ENCODE data around the gene AARS2. TPM values are rescaled to one million over a fixed set of nuclear protein-coding genes. Genes with fewer than 3 reads are reported as not detected.

The AARS2 gene
- total RNA-seq: 10 to 100 TPM; 14.1 to 24.7 (median 21.0) TPM

DNA sequence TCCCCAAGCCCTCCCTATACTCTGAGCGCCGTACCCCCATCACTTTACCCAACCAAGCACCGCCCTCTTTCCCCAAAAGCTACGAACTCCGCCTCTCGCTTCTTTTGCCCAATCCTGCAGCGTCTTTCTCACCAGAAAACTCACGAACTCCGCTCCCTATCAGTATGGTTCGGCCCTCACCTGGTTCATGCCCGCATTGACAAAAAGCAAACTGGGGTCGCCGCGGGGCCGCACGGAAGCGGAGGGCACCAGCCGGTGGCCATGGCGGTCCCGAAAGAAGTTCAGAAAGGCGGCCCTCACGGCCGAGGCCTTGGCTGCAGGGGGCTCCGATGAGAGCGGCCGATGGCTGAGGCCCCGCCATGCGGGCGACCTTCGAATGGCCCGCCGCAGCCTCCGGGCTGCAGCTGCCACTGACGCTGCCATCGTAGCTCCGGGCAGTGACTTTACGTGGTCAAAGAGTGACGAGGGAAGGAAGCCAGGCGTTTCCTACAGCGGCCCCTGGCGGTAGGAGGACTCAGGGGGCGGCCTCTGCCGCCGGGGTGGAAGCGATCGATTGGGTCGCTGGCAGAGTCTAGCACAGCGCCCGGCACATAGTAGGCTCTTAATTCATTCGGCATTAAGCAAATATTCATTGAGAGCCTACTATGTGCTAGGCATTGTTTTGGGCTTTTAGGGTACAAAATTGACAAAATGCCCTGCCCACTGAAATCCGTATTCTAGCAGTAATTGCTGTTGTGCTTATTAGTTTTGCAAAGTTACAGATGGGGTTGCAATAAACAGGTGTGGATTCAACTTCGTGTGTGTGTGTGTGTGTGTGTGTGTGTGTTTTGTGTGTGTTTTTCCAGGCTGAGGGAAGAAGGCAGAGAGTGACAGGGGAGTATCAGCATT is at the start of gene AARS2:
Gene AARS2 (minus strand): TSS at position 447 of the 888 bp plus-strand sequence. CDS start 24 bp downstream, at position 423.
- Histone ChIP-seq H3K27me3 (no peaks in the 10 kb centered on the region), H3K27ac (peak within 1 kb of the TSS; percentile 61 to 82), H3K9me3 (no peaks in the 10 kb centered on the region), H3K4me1 (peaks cover 0 to 7% of the 10 kb centered on the region in 2 donors), H3K36me3 (no peaks in the 10 kb centered on the region), H3K4me3 (peak within 1 kb of the TSS; percentile 72 to 75)
- peak; percentile 78 to 86 for DNase-seq
- intact Hi-C loops (cut with DNase I; ENCODE audit: low total_unique reads): no loop called here
- peak in 1 of 2 donors; percentile 53 for TF ChIP-seq POLR2A (IDR thresholded peaks at IDR 0.05)
- TF ChIP-seq, protein P1, sequence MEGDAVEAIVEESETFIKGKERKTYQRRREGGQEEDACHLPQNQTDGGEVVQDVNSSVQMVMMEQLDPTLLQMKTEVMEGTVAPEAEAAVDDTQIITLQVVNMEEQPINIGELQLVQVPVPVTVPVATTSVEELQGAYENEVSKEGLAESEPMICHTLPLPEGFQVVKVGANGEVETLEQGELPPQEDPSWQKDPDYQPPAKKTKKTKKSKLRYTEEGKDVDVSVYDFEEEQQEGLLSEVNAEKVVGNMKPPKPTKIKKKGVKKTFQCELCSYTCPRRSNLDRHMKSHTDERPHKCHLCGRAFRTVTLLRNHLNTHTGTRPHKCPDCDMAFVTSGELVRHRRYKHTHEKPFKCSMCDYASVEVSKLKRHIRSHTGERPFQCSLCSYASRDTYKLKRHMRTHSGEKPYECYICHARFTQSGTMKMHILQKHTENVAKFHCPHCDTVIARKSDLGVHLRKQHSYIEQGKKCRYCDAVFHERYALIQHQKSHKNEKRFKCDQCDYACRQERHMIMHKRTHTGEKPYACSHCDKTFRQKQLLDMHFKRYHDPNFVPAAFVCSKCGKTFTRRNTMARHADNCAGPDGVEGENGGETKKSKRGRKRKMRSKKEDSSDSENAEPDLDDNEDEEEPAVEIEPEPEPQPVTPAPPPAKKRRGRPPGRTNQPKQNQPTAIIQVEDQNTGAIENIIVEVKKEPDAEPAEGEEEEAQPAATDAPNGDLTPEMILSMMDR (IDR thresholded peaks at IDR 0.05): peak; percentile 88 to 97 (median 93)

DNA sequence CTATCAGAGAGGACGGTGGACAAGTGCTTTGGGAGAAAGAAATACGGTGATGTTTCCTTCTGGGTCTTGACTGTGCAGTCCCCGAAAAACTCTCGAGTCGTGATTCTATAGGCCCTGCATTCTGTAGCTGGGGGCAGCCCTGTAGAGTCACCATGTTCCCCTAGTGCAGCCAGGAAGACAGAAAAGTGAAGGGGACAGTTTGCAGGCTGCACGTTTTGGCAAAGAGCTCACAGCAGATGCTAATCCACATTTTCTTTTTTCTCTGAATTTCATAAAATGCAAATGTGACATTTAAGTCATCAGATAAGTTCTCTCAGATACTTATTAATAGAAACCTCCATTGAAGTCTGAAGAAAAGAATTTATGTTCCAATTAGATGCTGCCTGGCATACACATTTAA is 48.8 kb upstream of the AARS2 start:
- Histone ChIP-seq H3K27ac (no peak overlapping the region), H3K4me1 (no peaks in the 10 kb centered on the region), H3K36me3 (no peaks in the 10 kb centered on the region), H3K4me3 (no peak overlapping the region), H3K27me3 (no peaks in the 10 kb centered on the region), H3K9me3 (no peaks in the 10 kb centered on the region)
- DNase-seq: no peak
- TF ChIP-seq, protein P1 (IDR thresholded peaks at IDR 0.05): no peak
- TF ChIP-seq POLR2A (IDR thresholded peaks at IDR 0.05): no peak
- intact Hi-C loops (cut with DNase I; ENCODE audit: low total_unique reads): no loop called here

DNA sequence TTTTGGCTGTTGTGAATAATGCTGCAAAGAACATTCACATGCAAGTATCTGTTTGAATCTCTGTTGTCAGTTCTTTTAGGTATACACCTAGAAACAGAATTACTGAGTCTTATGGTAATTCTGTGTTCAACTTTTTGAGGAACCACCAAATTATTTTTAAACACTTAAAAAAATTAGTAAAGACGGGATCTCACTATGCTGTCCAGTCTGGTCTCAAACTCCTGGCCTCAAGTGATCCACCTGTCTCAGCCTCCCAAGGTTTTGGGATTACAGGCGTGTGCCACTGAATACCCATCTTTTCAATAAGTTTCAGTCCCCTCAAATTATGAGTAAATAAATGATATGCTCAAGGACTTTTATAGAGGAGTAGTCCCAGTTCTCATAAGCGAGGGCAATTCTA is 46.8 kb upstream of the AARS2 start:
- no peak overlapping the region for H3K4me3 ChIP-seq
- H3K27me3 ChIP-seq: no peaks in the 10 kb centered on the region
- no peaks in the 10 kb centered on the region for H3K9me3 ChIP-seq
- TF ChIP-seq, protein P1 (IDR thresholded peaks at IDR 0.05): no peak
- no peak for TF ChIP-seq POLR2A (IDR thresholded peaks at IDR 0.05)
- intact Hi-C loops (cut with DNase I; ENCODE audit: low total_unique reads): no loop called here
- no peaks in the 10 kb centered on the region for H3K4me1 ChIP-seq
- no peak for DNase-seq
- no peak overlapping the region for H3K27ac ChIP-seq
- H3K36me3 ChIP-seq: no peaks in the 10 kb centered on the region

DNA sequence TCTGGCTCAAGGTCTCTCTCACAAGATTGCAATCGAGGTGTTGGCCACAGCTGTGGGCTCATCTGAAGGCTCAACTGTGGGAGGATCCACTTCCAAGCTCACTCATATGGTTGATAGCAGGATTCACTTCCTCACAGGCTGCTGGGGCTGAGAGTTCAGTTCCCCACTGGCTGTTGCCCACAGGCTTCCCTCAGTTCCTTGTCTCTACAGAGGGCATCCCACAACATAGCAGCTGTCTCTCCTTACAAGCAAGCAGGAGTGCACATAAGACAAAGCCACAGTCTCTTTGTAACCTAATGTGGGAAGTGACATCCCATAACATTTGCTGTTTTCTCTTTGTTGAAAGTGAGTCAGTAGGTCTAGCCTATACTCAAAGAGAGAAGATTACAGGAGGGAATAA is 43.3 kb upstream of the AARS2 start:
- no peaks in the 10 kb centered on the region for H3K27me3 ChIP-seq
- no peak for TF ChIP-seq POLR2A (IDR thresholded peaks at IDR 0.05)
- TF ChIP-seq, protein P1 (IDR thresholded peaks at IDR 0.05): no peak
- H3K4me1 ChIP-seq: no peaks in the 10 kb centered on the region
- intact Hi-C loops (cut with DNase I; ENCODE audit: low total_unique reads): no loop called here
- no peaks in the 10 kb centered on the region for H3K36me3 ChIP-seq
- DNase-seq: no peak
- H3K9me3 ChIP-seq: no peaks in the 10 kb centered on the region
- H3K27ac ChIP-seq: no peak overlapping the region
- H3K4me3 ChIP-seq: no peak overlapping the region

DNA sequence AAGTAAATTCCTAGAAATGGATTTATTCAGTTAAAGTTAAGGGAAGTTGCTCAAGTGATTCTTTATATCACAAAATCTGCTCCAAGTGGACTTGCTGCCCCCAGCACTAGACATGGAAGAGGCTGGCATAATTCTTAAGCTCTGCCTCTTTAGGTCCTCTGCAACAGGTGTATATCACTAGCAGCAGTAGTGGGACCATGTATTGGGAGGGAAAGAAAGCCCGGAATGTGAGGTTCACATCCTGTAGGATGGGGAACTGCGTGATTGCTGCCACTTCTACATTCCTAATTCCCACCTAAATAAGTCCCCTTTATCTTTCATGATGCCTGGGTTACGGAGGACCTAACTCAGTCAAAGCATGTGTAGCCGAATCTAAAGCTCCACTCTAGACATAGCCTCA is 42.5 kb upstream of the AARS2 start:
- H3K9me3 ChIP-seq: no peaks in the 10 kb centered on the region
- H3K4me3 ChIP-seq: no peak overlapping the region
- H3K4me1 ChIP-seq: no peaks in the 10 kb centered on the region
- H3K27me3 ChIP-seq: no peaks in the 10 kb centered on the region
- H3K27ac ChIP-seq: no peak overlapping the region
- intact Hi-C loops (cut with DNase I; ENCODE audit: low total_unique reads): no loop called here
- TF ChIP-seq POLR2A (IDR thresholded peaks at IDR 0.05): no peak
- TF ChIP-seq, protein P1 (IDR thresholded peaks at IDR 0.05): no peak
- DNase-seq: no peak
- H3K36me3 ChIP-seq: no peaks in the 10 kb centered on the region

Data from uterus (tissue), 4 donors.